GM10847 (cell line): Measurements from ENCODE around the gene COMMD2.

Experiments
- POLR2A ChIP-seq: IDR thresholded peaks from 2 replicates; pipeline ENCODE4 v1.6.1; 2011; ENCODE audit not compliant: insufficient read length; ENCODE audit errors: extremely low read depth

The COMMD2 gene

GRCh38 chr3:149752051-149752787 is at the start of gene COMMD2:
TSS of gene COMMD2 (minus strand) at chr3:149752489. CDS start at chr3:149752444, 45 bp downstream.
- peak; percentile 85 for TF ChIP-seq POLR2A

DNA sequence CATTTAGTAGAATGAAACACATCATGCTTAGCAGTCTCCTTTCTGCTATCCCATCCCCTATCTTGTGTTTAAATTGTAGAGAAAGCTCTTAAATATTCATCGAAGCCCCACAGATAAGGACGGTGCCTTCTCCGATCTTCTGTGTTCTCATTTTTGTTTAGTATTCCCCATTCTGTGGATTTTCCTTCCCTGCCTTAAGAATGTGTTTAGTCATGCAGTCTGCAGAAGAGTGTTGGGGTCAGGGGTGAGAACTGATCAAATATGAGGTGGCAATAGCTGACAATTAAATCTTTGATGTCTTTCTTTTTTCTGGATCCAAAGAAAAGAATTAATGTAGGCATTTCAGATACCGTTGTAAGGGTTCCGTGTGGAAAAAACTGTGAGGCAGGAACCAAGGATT is 49.4 kb upstream of the COMMD2 start:
- no peak for TF ChIP-seq POLR2A

GRCh38 chr3:149801195-149801594 is 48.9 kb upstream of the COMMD2 start:
- TF ChIP-seq POLR2A, result no peak

GRCh38 chr3:149800693-149801092 is 48.4 kb upstream of the COMMD2 start:
- TF ChIP-seq POLR2A, result no peak

DNA sequence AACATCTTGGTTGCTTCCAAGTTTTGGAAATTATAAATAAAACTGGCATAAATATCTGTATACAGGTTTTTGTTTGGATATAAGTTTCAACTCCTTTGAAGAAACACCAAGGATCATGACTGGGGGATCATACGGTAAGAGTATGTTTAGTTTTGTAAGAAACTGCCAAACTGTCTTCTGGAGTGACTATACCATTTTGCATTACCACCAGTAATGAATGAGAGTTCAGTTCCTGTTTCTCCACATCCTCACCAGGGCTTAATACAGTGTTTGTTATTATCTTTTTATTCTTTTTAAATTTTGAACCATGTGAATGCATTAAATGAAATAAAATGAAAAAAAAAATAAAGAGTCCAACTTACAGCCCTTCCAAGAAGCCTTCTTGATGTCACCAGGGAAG is 43.7 kb upstream of the COMMD2 start:
- TF ChIP-seq POLR2A, result no peak

DNA sequence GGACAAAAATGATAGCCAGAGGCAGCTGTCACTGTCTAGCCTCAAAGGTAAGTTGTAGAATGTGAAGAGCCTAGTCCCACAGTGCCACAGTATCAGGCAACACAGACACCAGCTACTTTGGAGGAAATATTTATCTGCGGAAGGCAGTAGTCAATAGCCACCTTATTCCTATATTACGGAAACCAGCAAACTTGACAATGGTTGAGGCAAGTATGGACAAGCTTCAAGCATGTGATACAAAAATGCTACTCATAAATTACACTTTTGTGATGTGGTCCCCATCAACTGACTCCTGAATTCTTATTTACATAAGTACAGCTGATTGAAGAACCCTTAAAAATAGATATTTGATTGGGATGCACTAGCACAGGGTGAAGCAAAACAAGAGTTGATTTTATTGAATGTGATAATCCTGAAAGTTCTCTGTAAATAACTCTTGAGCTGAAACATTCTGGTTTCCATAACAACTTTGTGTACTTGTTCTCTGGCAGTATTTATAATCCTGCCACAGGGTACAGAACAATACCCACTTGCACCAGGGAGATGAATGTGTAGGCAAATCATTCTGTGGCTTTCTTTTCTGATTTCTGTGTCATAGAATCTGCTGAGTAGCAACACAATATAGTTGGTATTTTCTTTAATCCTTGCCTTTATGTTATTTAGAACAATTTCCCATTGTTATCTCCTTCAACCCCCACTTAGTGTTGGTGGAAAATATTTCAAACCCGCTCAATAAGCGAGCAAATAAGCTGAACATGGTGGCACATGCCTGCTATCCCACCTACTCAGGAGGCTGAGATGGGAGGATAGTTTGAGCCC is 40.4 kb upstream of the COMMD2 start, which contains the start of gene ANKUB1:
Gene ANKUB1 (minus strand): TSS at position 103 of the 819 bp plus-strand sequence. CDS start 188 bp downstream, outside the sequence.
- no peak for TF ChIP-seq POLR2A

GRCh38 chr3:149790698-149791097 is 38.4 kb upstream of the COMMD2 start:
- no peak for TF ChIP-seq POLR2A

DNA sequence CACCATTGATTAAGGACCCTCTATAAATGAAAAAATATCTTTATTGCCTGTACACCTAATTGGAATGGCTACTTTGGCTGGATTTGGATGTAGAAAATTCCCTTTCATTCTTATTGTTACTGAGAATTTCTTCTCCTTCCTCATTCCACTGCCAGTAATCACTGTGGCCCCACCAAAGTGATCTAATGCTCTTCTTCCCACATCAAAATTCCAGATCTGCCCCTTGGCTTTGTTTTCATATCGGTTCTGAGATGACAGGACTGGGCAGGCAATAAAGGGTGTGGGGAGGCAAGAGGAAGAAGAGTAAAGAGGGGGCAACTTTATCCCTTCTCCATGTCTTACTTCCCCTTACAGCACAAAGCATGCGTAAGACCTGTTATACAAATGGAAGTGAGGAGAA is 38.0 kb upstream of the COMMD2 start:
- TF ChIP-seq POLR2A, result no peak

GRCh38 chr3:149784064-149784704 is 31.9 kb upstream of the COMMD2 start:
- no peak for TF ChIP-seq POLR2A

- TF ChIP-seq POLR2A, result no peak
Measured at GRCh38 chr3:149783576-149783975, 31.3 kb upstream of the COMMD2 start.

GRCh38 chr3:149781741-149782140 is 29.5 kb upstream of the COMMD2 start:
- no peak for TF ChIP-seq POLR2A

DNA sequence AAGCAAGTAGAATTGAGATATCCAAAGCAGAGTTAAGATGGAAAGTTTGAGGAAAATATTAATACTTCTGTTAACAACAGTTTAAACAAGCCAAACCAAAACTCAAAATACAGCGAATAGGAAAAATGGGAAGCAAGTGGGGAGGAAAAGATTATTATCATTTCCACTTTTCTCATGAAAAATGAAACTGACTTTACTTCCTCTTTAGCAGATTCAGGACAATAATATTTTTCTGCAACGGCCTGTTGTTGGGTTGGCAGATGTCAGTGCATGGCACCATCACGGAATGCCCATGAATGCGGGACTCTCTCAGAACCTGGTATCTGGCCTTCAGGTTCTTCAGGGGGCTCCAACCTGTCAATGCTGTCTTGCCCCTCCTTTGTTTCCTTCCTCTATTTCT is 28.9 kb upstream of the COMMD2 start:
- TF ChIP-seq POLR2A, result no peak

DNA sequence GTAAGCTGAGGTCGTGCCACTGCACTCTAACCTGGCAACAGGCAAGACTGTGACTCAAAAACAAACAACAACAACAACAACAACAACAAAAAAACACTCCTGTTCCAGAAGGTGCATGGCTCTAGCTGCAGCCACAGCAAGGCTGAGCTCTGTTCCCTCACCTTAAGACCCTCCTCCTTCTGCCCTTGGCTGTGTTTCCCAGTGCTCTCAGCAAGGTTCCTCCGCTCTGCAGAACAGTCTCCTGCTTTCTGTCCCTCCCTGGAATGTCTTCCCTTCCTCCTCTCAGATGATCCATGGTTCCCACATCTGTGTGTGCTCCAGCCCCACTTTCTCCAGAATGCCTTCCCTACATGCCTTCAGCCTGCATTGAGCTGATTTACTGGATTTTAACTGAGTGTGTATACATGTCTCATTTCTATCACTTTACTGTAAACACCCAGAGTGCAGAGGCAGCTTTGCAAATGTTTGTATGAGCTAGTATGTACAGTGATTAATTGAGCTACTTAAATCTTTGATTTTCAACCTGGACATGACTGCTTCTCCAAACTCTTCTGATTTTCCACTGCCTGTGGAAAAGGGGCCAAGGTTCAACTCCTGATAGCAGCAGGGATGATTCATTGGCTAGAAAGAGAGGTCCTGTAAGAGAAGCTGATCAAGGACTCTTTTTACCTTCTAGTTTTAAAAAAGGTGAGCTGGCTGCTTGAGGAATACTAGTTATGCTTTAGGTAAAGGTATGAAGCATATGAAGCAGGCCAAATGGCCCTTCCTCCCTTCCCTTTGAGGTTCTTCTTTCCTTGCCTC is 25.3 kb upstream of the COMMD2 start:
- no peak for TF ChIP-seq POLR2A

DNA sequence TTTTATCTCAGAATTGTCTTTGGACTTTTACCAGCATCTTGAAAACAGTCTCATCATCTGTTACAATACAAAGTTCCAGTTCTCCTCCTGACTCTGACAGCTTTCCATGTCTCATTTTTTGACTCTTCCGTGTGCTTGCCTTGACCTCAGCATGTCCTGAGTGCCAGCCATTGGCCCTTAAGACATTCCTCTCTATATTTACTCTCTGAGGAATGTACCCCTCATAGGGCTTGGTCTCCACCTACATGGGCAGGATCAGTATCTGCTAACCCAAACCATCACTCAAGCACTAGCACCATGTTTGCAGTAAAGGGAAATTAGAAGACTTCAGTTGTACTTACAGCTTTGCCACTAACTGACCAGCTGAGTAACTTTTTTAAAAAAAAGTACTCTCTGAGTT is 23.9 kb upstream of the COMMD2 start:
- no peak for TF ChIP-seq POLR2A

DNA sequence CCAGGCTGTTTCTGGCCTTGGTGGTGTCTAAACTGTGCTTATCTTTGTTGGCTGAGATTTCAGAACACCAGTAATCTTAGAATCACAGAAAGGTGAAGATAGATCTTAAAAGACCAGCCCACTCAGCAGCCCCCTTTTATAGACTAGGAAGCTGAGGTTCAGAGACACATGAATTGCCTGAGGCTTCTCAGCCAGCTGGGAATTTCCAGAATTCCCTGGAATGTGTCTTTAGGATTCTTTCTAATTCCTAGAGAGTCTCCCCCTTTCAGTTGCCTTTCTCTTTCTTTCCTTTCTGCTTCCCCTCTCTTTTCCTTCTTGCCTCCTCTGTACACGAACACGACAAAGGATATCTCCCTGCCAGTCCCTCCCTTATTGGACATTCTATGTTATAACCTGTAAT is 20.6 kb upstream of the COMMD2 start:
- TF ChIP-seq POLR2A, result no peak
